GM12892 (cell line): Measurements from ENCODE around the gene GPX4.

Experiments
- POLR2A ChIP-seq: IDR thresholded peaks from 2 replicates; pipeline ENCODE4 v1.6.1; 2011; ENCODE audit warnings: low read depth, low read length, control low read depth
- POLR2AphosphoS5 ChIP-seq: IDR thresholded peaks from 2 replicates; pipeline ENCODE4 v1.6.1; 2011; ENCODE audit warnings: low read depth, low read length, control low read depth
- TAF1 ChIP-seq: IDR thresholded peaks from 2 replicates; pipeline ENCODE4 v1.6.1; 2011; ENCODE audit warnings: low read depth, mild to moderate bottlenecking, control low read depth, low read length, borderline replicate concordance

DNA sequence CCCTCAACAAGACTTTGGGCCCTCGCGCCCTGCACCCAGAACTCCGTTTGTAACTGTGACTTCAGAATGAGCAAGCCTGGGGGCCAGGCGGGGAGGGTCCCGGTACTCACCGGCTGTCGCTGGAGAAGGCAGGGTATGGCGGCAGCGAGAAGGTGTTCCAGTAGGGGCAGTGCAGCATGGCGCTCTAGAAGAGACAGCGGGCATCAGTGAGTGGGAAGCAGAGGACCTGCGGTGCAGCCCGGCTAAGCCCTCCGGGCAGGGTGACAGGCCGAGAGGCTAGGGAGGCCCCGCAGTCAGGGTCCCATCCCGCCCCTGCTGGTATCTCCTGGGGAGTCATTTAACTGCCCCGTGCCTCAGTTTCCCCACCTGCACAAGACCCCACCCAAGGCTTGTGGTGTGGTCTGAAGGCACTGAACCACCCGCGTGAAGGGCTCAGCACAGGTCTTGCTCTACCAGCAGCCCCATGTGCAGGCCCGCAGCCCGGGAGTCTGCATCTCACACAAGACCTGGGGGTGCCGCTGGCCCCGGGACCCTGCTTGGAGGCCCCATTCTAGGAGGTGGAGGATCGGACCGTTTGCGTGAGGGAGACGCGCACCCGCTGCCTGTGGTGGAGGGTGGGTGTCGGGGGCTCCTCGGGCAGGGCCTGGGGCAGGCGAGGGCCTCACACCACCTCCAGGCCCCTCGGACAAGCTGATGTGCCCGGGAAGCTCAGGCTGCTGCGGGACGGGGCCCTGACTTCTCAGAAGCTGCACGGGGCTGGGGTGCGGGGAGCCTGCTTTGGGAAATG lies 45.7 kb downstream of the GPX4 start:
- TF ChIP-seq TAF1 (no peak), POLR2A (no peak), POLR2AphosphoS5 (no peak)
